HK-2 (cell line): Measurements from ENCODE around the gene PSMA3.
A peak's percentile ranks its signal among the peaks of the same experiment; 100 is the strongest.
"Not testable (repeated sequence)": the region's sequence is repeated elsewhere in the genome, so short reads cannot be mapped to it uniquely, and the experiment has no call there.

Source experiments
- DNase-seq: peaks from one replicate; pipeline ENCODE4 v3.0.0-alpha.2; 2018; ENCODE audit not compliant: unreplicated experiment

PSMA3 gene

GRCh38 chr14:58244556-58245387 lies at the start of gene PSMA3:
Gene PSMA3 (plus strand): TSS chr14:58244843. CDS start chr14:58244921, 78 bp downstream.
- peak; percentile 97 for DNase-seq

DNA sequence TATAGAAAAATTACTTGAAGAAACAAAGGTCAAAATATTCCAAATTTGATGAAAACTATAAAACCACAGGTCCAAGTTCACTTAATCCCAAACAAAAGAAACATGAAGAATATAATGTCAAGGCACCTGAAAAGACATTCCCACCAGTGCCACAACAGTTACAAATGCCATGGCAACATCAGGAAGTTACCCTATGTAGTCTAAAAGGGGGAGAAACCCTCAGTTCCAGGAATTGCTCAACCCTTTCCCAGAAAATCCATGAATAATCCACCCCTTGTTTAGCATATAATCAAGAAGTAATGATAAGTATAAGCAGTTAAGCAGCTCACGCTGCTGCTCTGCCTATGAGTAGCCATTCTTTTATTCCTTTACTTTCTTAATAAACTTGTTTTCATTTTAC lies 48.4 kb upstream of the PSMA3 start:
- DNase-seq: no peak

DNA sequence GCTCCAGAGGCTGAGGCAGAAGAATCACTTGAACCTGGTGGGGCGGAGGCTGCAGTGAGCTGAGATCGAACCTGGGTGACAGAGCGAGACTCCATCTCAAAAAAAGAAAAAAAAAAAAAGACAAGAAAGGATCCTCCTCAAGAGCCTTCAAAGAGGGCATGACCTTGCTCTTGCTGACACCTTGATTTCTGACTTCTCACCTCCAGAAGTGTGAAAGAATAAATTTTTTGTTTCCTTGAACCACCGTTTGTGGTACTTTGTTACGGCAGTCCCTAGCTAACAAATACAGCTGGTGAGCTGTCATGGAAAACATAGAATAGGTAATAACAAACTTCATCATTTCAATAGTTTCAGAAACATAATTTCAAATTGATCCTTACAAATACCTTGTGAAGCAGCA lies 46.6 kb upstream of the PSMA3 start:
- no peak for DNase-seq

DNA sequence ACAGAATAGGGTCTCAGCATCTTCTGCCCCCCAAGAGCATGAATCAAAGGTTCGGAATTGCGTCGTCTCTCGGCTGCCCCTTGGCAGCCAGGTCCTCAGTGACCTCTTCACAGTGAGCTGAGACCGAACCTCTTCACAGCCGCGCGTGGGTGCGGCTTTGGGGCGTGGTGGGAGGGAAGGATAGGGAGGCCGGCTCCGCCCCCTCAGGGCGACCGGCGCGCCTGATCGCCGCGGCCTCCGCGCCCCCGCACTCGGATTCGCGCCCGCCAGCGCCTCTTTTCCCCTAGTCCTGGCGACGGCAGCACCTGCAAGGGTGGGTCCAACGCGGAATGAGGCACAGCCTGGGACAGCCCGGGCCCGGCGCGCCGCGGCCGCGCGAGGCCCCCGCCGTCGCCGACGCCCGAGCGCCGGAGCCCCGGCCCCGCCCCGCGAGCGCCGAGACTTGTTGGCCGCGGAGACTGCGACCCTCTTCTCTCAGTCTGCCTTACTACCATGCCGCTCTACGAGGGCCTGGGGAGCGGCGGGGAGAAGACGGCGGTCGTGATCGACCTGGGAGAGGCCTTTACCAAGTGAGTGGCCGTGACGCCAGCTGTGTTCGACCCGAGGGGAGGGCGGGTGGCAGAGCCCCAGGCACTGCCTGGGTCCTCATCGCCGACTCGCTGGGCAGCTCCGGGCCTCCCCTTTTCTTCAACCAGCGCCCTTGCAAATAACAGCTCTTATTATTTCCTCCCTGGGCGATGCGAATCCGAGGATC lies 44.7 kb upstream of the PSMA3 start, which contains the start of gene ACTR10:
Gene ACTR10 (plus strand): TSS at position 424 of the 754 bp plus-strand sequence. CDS start 69 bp downstream, at position 493.
- peak; percentile 87 for DNase-seq

DNA sequence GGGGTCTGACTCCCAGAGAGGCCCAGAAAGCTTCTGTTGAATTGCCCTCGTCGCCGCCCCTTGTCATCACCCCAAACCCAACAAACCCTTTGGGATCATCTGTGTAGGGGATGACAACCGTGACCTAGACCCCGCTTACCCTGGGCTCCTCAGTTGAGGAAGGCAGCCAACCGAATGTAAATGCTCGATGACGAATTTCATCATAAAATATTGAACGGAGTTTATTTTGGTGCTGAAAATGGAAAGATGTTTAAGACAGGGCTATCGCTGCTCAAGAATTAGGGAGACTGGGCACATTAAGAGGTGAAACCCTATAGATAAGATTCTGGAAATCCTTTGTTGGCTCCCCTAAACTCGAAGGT lies 44.2 kb upstream of the PSMA3 start:
- DNase-seq: no peak

GRCh38 chr14:58200846-58201245 lies 43.8 kb upstream of the PSMA3 start:
- DNase-seq: no peak

GRCh38 chr14:58213176-58213575 lies 31.5 kb upstream of the PSMA3 start:
- DNase-seq: no peak

GRCh38 chr14:58215191-58215914 lies 29.3 kb upstream of the PSMA3 start:
- DNase-seq: no peak

DNA sequence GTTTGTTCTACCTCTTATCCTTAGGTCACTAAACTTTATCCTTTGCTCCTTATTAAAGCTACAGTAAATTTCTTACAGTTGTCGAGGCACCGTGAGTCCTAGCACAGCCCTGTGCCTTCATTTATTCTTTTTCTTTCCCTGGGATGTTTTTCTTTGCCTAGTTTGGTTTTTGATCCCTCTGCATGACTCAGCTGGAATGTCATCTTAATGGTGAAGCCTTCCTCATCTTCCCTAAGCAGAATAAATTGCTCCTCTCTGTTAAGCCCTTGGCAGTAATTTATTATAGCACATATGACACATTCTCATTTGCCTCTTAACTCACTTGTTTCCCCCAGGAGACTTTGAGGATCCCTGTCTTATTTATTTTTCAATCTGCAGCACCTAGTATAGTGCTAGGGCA lies 28.1 kb upstream of the PSMA3 start:
- no peak for DNase-seq

DNA sequence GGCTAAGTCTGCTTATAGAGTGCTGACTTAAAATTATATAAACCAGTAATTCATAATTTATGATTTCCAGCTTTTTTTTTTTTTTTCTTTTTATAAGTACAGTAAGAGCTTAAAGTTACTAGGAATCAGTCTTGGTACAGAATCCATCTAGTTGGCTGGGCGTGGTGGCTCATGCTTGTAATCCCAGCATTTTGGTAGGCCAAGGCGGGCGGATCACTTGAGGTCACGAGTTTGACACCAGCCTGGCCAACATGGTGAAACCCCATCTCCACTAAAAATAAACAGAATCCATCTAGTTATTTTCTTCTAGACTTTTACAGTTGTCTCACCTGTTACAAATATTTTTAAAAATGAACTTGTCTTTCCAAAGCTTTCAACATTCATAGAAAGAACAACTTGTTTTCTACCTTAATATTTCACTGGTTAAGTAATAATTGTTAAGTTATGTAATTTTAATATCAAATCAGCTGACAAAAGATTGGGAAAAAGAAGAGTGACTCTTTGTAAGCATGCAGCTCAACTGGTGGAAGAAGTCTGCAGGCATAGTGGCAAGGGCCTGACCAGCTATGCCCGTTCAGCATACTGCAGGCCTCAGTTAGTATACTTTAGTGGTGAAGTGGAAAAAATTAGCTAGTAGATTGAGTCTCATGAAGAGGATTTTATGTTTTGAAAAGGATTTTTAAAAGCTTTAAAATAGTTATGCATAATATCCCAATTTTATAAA lies 17.4 kb upstream of the PSMA3 start:
- DNase-seq: no peak

- DNase-seq: no peak
These were observed 6.1 kb upstream of the PSMA3 start for GRCh38 chr14:58238252-58239243.

DNA sequence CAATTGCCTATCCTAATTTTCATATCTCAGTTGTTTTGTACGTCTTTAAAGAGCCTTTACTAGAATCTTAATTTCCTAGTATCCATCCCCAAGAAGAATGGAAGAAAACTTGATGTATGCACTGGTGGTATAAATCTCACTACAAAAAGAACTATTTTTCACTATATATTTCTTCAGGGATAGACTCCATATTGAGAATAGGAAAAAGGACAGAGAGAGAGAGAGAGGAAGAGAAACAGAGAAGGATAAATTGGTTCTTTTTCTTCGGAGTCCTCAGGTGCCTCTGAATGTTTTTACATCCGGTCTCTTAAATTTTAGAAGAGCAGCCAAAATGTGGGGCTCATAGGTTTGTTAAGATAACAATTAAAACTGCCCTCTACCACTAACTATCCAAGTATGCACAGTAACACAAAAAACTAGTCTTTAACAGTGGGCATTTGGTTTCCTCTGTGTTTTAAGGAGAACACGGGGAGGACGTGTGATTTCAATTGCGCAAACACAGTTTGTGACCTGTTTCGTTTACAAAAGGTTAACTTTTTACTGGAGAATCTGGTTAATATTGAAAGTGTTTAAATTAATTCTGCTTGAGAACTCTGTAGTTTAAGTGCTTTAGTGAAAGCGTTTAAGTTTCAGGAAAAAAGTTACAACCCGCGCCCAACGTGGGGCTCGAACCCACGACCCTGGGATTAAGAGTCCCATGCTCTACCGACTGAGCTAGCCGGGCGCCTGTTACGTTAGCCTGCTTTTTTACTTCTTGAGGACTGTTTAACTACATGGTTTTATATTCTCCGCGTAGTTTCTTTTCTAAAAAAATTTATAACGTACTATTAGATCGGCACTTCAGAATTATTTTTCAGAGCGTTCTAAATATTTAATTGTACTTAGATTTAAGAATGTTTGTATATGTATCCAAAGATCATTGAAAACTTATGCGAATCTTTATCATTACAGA lies 5.1 kb upstream of the PSMA3 start:
- DNase-seq: peak; percentile 80

DNA sequence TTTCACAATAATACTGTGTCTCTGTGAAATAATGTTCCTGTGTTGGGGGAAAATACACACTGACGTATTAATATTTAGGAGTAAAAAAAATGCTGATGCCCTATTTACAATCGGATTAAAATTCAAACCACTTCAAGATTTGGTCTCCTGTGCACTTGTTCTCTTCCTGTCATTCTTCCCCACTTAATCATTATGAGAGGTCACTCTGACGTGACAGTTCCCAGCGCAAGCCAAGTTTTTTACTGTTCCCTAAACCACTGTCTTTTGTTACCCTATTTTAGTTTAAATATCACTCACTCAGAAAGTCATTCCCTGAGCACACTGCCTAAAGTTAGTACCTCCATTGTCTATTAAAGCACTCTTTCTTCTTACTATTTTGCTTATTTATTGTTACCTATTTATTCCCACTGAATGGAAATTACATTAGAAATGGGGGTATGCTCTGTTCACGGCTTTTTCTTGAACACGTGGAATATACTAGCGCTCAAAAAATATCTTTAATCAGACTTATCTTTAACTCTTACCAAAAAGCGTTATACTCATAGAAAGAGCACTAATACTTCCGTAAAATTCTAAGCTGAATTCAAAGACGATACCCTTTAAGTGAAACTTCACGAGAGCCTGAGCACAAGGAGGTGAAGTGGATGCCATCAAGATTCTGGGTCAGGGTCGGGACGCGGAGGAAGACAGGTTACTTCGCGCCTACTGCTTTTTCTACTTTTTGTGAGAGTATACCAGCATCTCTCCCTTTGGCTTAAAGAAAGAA lies 670 bp upstream of the PSMA3 start:
- no peak for DNase-seq

DNA sequence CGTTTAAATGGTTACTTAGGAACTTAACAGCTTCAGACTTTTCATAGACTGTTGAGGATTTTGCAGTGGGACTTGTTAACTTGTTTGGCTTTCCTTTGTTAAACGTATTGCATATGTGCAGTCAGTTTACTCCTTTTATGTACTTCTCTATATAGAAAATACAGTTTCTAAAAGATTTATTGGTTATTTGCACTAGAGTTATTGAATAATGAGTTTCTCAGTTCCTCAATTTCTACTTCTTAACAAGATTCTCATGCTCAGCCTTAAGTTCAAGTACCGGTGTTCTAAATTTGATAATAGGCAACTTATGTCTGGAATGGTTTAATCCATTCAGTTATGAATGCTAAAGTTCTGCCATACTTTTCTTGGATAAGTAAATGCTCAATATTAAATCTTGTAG lies 919 bp downstream of the PSMA3 start:
- no peak for DNase-seq

GRCh38 chr14:58249611-58250010 lies 5.0 kb downstream of the PSMA3 start:
- no peak for DNase-seq

- no peak for DNase-seq
These were observed 13.5 kb downstream of the PSMA3 start for GRCh38 chr14:58258156-58258555.

- DNase-seq: not testable (repeated sequence)
These were observed 17.4 kb downstream of the PSMA3 start for GRCh38 chr14:58262005-58262404.

- no peak for DNase-seq
These were observed 20.8 kb downstream of the PSMA3 start for GRCh38 chr14:58265401-58265800.

DNA sequence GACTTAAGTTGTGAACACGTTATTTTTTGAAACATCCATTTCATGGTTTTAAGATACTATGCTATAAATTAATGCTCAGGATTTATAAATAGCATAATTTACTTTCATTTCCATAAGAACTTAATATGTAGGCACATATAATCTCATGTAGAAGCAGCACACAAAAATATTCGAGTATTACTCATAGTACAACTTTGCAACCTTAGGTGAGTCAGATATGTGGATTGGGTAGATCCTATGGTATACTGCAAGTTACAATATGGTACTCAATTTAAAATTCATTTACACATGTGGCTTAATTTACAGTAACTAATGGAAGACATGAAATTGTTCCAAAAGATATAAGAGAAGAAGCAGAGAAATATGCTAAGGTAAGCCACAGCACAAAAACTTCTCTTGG lies 26.0 kb downstream of the PSMA3 start:
- DNase-seq: no peak
